LNCaP clone FGC (cell line): Measurements from ENCODE around the gene OLA1.

Source experiments
- DNase-seq: peaks from one replicate; pipeline ENCODE4 v3.0.0-alpha.2; 2011; ENCODE audit warnings: low read depth
- H3K4me3 ChIP-seq: 2 replicates; pipeline ENCODE4 v1.5.1; 2011; ENCODE audit warnings: mild to moderate bottlenecking, low read depth, low read length, control low read depth
- TF ChIP-seq, protein P1 (sequence below): IDR thresholded peaks from 2 replicates; pipeline ENCODE4 v1.5.1; 2012; ENCODE audit warnings: mild to moderate bottlenecking; ENCODE audit not compliant: control insufficient read depth, insufficient read depth; ENCODE audit errors: extremely low read depth

Gene OLA1

DNA sequence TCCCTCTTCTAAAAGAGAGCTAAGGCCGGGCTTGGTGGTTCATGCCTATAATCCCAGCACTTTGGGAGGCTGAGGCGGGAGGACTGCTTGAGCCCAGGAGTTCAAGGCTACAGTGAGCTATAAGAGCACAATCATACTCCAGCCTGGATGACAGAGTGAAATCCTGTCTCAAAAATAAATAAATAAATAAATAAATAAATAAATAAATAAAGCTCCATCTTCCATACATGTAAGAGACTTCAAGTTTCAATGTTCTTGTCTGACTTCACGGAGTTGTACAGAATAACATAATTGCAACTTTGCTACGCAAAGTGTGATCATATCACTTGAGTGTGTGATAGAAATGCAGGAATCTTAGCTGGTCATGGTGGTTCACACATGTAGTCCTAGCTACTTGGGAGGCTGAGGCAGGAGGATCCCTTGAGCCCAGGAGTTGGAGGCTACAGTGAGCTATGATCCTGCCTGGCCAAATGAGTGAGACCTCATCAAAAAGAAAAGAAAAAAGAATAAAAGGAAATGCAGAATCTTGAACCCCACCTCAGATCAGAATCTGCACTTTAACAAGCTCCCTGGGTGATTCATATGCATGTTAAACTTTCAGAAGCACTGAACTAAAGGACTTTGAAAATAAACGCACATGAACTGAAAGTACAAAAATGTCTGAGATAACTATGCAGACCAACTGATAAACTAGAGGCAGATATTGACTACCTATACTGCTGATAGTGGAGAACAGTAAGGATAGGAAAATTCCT, 159.4 kb downstream of the OLA1 start:
- DNase-seq: no peak
- TF ChIP-seq, protein P1, sequence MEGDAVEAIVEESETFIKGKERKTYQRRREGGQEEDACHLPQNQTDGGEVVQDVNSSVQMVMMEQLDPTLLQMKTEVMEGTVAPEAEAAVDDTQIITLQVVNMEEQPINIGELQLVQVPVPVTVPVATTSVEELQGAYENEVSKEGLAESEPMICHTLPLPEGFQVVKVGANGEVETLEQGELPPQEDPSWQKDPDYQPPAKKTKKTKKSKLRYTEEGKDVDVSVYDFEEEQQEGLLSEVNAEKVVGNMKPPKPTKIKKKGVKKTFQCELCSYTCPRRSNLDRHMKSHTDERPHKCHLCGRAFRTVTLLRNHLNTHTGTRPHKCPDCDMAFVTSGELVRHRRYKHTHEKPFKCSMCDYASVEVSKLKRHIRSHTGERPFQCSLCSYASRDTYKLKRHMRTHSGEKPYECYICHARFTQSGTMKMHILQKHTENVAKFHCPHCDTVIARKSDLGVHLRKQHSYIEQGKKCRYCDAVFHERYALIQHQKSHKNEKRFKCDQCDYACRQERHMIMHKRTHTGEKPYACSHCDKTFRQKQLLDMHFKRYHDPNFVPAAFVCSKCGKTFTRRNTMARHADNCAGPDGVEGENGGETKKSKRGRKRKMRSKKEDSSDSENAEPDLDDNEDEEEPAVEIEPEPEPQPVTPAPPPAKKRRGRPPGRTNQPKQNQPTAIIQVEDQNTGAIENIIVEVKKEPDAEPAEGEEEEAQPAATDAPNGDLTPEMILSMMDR: no peak
- H3K4me3 ChIP-seq: no peak overlapping the region

DNA sequence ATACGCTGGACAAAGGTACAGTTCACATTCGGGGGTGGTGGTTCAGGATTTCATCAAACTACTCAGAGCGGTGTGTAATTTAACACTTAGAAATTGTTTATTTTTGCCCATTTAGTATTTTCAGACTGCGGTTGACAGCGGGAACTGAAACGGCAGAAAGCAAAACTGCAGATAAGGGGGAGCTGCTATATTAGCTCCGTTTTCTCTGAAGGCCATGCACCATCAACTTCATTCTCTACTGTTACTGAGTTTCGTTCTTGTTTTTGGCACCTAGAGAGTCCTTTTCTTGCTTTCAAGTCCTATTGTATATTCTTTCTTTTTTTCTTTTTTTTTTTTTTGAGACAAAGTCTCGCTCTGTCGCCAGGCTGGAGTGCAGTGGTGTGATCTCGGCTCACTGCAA, 161.6 kb downstream of the OLA1 start:
- DNase-seq: no peak
- H3K4me3 ChIP-seq: no peak overlapping the region
- TF ChIP-seq, protein P1: no peak

DNA sequence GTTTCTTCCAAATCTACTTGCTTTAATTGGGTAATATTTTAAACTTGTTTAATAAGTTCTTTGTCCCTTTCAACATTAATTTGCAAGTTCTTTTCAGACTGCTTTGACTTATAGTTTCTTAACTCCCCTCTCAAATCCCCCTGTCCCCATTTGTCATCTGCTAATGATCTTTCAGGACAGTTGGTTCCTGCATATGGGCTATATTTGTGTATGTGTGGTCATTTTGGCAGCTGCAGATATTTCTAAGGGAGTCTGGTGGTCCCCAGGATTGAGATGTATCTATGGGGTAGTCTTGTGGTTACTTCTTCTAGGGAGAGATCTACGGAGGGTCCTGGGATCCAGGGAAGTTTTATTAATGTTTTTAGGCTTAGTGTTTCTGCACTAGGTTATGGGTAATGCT, 162.6 kb downstream of the OLA1 start:
- TF ChIP-seq, protein P1: no peak
- H3K4me3 ChIP-seq: no peak overlapping the region
- DNase-seq: no peak

DNA sequence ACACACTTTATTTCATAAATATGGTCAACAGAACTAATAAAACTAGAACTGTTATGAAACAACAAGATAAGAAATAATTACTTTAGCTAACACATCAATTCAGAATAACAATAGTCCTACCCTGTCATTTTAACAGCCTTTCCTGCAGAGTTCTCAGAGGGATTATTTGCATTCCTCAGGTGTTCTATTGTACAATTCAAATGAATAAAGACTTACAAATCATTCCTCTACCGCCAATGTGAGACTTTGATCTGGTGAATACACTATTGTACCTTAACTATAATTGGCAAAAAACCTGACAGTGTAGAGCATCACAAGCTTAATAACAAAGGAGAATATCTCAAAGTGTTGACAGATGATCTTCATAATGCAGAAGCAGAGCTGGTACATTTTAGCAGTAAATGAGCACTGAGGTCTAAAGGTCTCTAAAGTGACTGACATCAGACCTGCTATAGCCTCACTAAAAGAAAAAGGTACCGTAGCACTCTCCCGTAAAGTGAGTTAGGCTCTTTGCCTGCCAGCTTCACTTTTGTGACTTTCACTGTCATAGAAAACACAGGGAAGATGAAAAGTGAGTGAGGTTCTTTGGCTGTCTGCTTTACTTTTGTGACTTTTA, 164.4 kb downstream of the OLA1 start:
- H3K4me3 ChIP-seq: no peak overlapping the region
- DNase-seq: no peak
- TF ChIP-seq, protein P1: no peak

DNA sequence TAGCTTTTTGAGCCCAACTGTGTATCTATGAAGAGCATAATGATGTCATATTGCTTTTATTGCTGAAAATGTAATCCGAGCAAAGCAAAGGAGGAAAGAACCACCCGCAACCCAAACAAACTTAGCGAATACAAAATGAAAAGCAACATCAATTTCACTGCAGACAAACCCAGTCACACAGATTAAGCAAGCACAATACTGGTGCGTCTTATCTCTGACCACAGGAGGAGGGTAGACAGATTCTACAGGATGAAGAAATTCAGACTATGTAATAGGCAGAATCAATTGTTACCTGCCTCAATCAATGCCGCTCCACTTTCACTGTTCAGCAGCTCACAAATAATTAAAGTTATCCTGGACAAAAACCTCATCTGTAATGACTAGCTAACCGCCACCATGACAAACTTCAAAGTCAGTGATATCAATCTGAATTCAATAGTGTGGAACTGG, 167.6 kb downstream of the OLA1 start:
- H3K4me3 ChIP-seq: no peak overlapping the region
- TF ChIP-seq, protein P1: no peak
- no peak for DNase-seq

DNA sequence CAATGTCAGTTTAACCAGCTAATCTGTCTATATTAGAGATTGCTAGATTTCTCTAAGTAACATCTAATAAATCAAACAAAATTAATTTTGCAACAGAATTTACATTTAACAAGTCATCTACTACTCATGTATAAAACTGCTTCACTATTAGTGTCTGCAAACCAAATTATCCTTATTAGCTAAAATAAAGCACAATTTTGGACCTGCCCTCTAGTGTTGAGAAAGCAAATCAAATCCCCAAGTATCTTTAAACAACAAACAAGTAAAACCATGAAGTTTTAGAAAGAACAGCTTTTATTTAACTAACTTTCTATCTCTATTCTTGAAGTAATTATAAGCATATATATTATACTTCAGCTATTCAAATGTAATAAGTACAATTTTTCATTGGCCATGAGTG, 170.1 kb downstream of the OLA1 start:
- TF ChIP-seq, protein P1: peak; percentile 41; the same call in 1 of the 2 replicates
- no peak overlapping the region for H3K4me3 ChIP-seq
- DNase-seq: no peak
